HG03108 (cell line): ENCODE results near the gene ZBTB47.

ENCODE experiments used
- ATAC-seq: cut with Tn5 transposase; IDR thresholded peaks from one replicate; pipeline ENCODE4 v1.9.1; 2021; ENCODE audit warnings: moderate library complexity; ENCODE audit not compliant: unreplicated experiment

Gene ZBTB47

DNA sequence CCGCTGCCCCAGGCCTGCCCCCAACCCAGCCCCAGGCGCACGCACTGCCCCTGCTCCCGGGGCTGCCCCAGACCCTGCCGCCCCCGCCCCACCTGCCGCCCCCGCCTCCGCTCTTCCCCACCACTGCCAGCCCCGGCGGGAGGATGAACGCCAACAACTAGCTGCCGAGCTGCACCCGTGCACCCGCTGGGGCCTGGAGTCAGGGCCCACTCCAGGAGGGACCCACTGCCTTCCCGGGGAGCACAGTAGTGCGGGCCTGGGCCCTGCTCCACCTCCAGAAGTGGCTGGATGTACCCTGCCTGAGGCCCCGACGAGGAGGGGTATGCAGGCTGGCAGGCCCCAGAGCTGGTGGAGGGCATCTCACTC, 10.9 kb downstream of the ZBTB47 start:
- no peak for ATAC-seq

DNA sequence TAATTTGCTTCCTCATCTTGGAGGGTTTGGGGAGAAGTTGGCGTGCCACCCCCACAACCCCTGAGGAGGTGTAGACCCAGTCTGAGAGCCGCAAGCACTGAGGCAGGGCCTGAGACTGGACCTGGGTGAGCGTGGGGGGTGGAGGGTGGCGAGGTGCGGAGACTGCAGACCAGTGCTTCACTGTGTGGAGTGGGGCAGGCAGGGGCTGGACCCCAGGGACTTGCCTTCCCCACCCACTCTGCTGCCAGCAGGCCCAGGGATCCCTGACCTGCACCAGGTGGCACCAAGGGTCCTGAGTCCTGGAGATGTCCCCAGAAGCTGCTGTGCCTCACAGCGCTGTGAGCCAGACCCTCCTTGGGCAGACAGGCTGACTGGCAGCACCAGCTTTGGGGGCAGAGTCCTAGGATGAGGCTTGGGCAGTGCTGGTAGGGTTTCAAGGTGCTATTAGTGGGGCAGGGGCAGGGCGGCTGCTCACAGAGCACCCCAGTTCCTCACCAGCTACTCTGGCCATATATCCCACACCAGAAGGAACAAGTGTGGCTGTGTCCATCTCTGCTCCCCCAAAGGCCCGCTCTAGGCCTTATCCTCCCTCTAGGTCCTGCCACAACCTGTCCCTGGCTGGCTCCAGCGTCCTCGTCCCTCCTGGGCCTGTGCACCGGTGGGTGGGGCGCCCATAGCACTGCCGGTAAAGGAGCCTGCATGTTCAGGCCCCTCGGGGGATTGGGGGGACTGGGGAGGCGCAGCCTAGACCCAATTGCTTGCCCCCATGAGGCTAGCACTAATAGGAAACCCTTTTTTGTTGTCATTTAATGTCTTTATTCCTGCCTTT, 11.8 kb downstream of the ZBTB47 start:
- no peak for ATAC-seq

DNA sequence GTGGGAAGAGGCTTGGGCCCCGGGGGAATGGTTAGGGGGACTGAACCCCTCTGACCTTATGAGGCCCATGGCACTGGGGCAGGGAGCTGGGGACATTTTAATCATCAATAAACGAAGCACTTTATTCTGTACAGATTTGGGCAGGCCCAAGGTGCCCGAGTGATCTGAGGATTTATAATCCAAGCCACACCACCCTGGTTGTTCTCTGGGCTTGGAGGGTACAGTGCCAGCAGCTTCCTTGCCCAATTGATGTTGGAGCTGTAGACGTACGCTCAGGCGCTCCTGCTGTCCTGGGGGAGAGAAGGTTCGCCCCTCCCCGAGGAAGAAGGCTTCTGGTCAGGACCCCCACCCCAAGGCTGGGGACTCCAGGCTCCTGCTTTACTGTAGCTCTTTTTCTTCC, 12.5 kb downstream of the ZBTB47 start:
- no peak for ATAC-seq

DNA sequence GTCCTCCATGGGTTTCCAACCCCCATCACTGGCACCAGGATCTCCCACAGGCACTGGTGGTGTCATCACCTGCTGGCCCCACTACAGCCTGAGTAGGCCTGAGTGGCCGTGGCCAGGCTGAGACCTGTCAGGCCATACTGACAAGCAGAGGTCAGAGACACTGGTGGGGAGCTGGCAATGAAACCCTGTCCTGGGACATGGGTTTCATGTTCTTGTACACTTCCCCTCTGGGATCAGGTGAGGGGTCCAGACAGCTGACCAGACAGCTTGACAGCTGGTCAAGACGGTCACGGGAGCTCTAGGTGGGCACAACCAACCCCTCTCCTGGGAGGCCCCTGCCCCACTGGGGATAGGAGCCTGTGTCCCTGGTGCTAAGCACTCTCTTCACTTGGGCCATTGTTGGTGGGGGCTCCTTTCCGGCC, 13.1 kb downstream of the ZBTB47 start:
- ATAC-seq: no peak

DNA sequence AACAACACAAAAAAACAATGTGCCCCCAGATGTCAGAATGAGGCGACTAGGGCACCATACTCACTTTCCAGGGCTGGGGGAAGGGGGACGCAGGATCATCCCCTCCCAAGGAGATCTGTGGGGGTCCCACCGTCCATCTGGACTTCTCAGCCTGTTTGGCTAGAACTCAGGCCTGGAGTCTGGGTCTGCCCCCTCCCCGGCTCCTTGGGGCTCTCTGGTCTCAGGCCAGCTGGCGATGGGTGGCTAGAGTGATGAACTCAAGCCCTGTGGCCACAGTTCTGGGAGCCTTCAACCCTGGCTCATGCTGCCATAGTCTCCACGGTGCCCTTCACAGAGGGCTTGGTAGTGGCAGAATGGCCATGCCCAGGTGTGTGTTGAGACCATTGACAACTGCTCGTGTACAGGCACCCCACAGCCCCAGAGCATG, 13.6 kb downstream of the ZBTB47 start:
- ATAC-seq: no peak

DNA sequence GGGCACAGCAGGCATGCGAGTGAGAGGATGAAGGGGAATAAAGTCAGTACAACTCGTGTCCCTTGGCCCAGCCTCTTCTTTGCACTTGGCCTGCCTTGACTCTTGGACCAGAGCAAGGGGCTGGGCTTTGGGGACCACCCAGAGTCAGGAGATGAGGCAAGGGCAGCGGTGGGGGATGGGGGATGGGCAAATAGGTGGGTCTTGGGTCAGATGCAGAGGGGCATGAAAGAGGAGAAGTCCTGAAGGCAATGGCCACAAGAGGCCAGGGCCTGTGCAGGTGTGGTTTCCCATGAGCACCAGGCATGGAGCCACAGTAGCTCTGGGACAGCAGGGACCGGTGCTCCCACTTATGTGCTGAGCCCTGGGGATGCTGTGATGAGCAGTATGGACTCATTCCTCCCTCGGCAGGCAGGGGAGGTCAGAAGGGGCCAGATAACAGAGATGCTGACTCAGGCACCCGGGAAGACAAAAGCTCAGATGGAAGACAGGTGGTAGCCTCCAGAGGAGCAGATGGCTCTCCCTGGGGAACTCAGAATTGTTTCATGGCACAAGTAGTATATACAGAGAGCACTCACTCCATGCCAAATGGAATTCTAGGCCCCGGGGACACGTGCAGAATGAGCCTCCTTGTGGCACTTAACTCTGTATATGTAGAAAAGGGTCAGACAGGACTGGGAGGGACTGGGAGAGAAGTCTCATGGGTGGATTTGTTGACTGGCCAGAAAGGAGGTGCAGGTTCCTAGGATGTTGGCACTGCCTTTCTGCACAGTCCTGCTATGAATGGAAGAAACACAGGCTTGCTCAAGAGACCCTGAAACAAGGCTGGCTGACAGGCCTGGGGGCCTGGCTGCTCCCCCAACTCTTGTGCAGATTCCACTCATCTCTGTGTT, 14.3 kb downstream of the ZBTB47 start:
- no peak for ATAC-seq

DNA sequence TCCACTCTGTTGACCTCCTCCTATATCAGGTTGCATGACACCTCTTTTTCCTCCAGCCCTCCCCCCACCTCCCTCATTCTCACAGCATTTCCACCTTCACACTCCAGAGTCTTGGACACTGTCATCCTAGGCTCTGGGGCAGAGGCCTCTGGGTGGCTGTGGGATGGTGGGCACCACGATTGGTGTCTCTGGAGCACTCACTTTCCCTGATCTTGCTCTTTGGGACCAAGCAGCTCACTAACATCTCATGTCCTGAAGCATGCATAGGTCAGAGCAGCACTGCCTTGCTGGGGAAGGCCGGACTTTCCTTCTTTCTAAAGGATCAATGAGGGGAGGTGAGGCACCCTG, 14.9 kb downstream of the ZBTB47 start:
- no peak for ATAC-seq

DNA sequence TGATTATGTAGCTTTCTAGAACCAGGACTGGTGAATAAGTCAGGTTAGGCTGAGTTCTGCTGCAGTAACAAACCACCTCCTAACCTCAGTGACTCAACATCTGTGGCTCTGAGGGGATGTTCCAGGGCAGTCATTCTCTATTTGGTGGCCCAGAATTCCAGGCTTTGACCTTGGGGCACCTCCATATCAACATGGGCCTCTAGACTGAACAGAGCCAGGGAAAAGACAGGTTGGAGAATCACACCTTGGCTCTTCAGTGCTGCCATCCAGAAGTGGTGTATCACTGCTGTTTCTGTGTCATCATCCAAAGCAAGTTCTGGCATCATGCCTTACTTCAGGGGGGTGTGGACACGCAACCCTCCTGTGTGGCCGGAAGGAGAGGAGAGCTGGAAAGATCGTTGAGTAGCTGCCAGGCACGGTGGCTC, 15.3 kb downstream of the ZBTB47 start:
- no peak for ATAC-seq

DNA sequence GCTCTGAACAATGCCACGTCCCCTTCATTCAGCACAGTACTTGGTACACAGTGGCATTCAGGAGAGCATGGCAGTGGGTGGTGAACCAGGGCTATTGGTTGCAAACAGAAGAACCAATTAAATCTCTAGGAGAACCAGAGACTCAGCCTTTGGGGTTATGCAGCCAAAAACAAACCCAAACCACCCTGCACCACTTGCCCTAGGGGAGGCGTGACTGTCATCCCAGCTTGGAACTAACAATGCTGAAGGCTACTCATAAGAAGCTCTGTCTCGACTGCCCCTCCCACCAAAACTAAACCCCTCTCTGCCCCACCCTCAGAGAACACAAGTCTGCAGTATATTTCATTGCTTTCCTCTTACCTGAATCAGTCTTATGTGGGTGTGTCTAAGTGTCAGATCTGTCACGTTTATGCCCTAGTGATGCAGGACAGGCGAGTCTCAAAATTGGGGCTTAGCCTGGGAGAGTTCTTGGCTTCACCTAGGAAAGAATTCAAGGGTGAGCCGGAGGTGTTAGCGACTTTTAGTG, 16.6 kb downstream of the ZBTB47 start:
- no peak for ATAC-seq

DNA sequence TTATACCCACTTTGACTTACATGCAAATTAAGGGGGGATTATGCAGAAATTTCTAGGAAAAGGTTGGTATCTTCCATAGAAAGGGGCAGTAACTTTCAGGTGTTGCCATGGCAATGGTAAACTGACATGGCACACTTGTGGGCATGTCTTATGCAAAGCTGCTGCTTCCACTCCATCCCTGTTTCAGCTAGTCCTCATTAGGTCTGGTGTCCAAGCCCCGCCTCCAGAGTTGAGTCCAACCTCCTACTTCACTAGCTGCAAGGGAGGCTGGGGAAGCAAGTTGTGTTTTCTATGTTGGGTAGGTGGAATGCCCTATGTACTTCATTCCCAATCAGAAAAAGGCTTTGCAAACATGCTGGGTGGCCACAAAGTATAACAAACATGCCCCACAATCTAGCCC, 17.2 kb downstream of the ZBTB47 start:
- no peak for ATAC-seq

DNA sequence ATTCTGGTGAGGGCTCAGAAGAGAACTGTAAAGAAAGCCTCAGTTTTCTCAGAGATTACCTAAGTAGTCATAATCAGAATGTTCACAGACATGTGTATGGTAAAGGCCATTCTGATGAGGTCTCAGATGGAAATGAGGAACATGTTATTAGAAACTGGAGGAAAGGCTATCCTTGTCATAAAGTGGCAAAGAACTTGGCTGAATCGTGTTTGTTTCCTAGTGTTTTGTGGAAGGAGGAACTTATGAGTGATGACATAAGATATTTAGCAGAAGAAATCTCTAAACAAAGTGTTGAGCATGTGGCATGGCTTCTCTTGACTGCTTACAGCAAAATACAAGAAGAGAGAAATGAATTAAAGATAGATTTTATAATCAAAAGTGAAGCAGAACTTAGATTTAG, 19.0 kb downstream of the ZBTB47 start:
- ATAC-seq: no peak

DNA sequence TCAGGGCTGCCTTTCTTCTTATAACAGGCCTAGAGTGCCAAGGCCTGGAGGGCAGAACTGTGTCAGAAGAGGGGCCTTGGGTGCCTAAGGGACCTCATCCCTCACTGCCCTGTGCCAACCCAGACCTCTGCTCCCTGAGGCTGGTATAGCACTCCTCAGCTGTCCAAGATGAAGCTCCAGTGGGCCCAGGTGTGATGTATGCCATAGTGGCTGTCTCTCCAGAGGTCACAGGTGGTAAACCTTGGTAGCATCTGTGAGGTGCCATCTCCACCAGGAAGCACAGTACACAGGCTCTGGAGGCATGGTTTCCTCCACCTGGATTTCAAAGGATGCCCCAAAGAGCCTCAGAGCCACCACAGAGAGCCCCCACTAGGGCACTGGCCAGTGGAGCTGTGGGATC, 19.6 kb downstream of the ZBTB47 start:
- no peak for ATAC-seq

DNA sequence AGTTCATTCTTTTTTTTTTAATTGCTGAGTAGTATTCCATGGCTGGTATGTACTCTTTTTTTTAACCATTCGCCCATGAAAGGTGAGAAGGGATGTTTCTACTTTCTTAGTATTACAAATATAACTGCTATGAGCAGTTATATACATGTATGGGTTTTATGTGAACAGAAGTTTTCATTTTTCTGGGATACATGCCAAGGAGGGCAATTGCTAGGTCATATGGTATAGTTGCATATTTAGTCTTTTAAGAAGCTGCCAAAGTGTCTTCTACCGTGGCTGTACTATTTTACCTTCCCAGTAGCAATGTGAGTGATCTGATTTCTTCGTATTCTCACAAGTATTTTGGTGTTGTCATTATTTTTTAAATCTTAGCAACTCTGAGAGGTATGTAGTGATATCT, 20.6 kb downstream of the ZBTB47 start:
- no peak for ATAC-seq

DNA sequence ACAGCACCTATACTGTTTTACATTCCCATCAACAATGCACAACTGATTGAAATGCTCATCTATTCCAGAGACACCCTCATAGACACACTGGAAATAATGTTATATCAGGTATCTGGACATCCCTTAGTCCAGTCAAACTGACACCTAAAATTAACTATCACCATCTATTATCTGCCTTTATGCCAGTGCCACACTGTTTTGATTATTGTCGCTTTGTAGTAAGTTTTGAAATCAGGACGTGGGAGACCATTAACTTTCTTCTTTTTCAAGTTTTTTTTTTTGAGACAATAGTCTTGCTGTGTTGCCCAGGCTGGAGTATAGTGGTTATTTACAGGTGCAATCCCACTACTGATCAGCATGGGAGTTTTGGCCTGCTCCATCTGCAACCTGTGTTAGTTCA, 22.4 kb downstream of the ZBTB47 start:
- ATAC-seq: no peak

DNA sequence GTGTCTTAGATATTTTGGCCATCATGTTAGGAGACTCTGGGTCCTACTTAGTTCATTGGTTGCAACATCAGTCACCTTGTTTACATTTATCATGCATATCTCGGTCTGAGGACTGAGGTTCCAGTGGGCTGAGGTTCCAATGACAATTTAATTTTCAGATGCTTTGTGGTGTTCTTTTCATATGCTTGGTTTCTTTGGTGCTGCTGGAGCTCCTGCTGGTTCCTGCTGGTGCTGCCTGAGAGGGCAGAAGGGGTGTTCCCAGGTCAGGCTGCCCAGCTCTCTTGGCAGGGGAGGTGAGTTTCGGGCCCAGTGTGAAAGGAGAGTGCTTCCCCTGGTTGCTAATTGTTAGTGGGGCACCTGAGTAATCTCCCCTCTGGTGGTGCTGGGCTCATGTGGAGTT, 24.9 kb downstream of the ZBTB47 start:
- no peak for ATAC-seq

DNA sequence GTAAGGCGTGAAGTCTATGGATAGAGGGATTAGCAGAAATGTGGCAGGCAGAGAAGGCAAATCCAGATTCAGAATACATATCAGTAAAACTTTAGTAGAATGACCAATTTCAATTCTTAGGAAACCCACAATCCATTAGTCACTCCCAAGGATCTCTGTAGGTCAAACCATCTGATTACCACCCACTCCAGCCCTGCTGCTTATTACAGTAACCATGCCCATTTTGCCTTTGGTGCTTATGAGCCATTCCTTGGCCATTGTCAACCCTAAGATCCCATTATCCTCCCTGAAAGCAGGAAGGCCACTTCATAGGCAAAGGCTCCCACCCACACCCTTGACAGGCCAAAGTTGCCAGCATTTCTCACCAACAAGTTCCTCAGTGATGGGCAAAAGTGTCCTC, 26.8 kb downstream of the ZBTB47 start:
- no peak for ATAC-seq

DNA sequence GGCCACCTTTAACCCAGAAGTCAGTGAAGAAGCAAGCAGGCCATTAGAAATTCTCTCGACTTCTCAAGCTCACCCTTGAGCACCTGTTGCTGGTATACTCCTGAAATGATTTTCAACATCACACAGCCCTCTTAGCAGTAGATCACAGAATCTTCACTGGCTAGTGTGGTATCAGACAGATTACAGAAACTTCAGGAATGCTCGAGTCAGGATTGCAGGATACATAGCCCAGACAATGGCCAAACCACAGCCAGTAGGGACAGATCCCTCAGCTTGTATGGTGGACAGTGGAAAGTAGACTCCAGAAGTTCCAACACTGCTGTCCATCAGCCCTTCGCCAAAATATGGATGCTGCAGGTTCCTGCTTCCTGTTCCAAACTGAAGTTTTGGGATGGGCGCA, 27.3 kb downstream of the ZBTB47 start:
- no peak for ATAC-seq

DNA sequence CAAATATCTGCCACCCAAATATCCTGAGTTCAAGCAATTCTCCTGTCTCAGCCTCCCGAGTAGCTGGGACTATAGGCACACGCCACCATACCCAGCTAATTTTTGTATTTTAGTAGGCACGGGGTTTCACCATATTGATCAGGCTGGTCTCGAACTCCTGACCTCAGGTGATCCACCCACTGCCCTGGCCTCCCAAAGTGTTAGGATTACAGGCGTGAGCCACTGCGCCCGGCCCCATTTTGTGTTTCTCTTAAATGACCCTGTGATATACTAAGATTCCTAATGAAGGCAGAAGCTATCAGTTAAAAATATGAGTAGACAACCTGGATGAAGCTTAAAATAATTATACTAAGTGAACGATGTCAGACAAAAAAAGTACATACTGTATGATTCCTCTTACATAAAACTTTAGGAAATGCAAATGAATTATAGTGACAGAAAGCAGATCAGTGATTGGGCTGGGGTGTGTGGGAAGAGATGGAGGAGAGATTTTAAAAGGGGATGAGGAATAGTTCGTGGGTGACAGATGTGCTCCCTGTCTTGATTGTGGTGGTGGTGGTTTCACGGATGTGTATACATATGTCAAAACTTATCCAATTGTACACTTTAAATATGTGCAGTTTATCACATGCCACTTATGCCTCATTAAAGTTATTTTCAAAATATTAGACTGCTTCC, 28.0 kb downstream of the ZBTB47 start:
- no peak for ATAC-seq

DNA sequence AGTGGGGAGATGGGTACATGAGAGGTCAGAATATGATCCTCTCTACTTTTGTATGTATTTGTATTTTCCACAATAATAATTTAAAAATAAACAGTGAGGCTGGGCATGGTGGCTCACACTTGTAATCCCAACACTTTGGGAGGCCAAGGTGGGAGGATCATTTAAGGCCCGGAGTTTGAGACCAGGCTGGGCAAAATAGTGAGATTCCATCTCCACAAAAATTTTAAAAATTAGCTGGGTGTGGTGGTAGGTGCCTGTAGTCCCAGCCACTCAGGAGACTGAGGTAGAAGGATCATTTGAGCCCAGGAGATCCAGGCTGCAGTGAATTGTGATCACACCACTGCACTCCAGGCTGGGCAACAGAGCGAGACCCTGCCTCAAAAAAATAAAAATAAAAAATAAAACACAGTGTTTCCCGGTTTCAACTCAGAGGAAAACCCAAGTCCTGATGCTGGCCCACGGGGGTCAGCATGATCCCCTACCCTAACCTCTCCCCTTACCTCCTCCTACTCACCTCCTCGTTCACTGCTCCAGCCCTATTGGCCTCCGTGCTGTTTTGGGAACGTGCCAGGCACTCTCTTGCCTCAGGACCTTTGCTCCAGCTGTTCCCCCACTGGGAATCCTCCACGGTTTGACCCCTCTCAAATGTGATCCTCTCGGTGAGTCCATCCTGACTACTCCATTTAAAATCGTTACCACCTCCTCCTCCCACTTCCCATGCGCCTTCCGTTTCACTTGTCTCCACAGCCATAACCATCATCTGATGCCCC, 29.0 kb downstream of the ZBTB47 start:
- no peak for ATAC-seq

DNA sequence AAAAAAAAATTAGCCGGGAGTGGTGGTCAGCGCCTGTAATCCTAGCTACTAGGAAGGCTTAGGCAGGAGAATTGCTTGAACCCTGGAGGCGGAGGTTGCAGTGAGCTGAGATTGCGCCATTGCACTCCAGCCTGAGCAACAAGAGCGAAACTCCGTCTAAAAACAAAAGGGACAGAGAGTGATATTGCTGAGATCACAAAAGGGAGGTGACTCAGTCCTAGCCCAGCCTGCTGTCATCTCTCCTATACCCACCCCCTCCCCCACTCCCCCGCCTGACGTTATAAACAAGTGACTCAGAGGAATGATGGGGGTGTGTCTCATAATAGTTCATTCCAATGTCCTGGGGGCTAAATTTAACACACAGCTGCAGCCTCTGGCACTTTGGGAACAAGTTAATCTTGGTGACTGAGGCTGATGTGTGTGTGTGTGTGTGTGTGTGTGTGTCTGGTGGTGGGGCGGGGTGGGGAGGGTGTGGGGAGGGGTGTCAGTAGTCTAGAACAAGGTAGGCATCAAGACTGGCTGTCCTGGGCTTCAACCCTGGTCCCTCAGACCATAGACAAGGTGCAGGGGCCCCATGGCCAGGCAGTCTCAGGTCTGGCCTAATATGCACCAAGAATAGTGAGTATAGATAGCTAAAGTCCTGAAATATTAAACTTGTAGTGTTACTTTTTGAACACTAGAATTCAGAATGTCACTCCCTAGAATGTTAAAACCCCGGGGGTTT, 30.5 kb downstream of the ZBTB47 start:
- no peak for ATAC-seq
